AG10803 (cell line): ENCODE data around the gene ANKIB1.
"Not testable (repeated sequence)": the region's sequence is repeated elsewhere in the genome, so short reads cannot be mapped to it uniquely, and the experiment has no call there.

Experiments used
- DNase-seq: peaks from one replicate; pipeline ENCODE4 v3.0.0; 2010; ENCODE audit warnings: low read depth
- H3K4me3 ChIP-seq: 2 replicates; pipeline ENCODE4 v1.5.1; 2011; ENCODE audit warnings: mild to moderate bottlenecking, low read length, control low read depth
- CTCF ChIP-seq: conservative IDR thresholded peaks from 2 replicates; pipeline ENCODE4 v1.5.1; 2011; ENCODE audit warnings: mild to moderate bottlenecking, low read length, control low read depth, inconsistent platforms

Gene ANKIB1

DNA sequence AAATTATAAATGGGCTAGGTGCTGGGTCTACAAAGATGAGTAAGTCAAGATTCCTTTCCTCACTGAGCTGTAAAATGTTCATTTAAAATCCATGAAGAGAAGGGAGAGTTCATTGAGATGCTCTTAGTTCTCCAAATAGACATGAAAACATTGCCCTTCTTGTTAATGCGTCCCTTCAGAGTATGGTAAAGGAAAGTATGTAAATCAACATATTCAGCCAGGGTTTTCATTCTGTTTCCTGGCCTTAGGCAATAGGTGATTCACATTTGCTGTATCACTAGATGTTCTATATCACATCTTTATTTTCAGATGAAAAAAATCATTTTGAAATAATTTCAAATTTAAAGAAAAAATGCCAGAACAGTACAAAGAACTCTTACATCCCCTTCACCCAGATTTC lies 5.4 kb downstream of the ANKIB1 start:
- DNase-seq, result no peak
- no peak for TF ChIP-seq CTCF
- H3K4me3 ChIP-seq, result no peak overlapping the region

DNA sequence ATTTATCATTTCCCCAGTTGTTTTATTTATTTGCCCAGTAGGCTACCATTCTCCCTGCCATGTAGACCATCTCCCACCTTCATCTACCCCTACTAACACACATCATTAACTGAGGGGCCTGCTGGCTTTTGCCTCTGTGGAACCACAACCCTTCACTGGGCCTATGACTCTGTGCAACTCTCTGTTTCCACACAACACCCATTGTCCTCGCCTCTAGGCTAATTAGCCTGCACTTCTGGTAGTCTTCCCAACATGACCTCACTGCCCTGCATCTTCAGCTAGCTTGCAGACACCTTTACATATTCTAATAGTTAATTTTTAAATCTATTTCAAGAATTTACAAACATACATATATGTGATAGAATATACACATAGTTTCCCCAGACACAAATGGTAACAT lies 7.5 kb downstream of the ANKIB1 start:
- no peak for DNase-seq
- TF ChIP-seq CTCF, result no peak
- no peak overlapping the region for H3K4me3 ChIP-seq

- peak; percentile 24 for DNase-seq
- H3K4me3 ChIP-seq, result not testable (repeated sequence)
Observed at GRCh38 chr7:92254800-92255199, 9.0 kb downstream of the ANKIB1 start.

DNA sequence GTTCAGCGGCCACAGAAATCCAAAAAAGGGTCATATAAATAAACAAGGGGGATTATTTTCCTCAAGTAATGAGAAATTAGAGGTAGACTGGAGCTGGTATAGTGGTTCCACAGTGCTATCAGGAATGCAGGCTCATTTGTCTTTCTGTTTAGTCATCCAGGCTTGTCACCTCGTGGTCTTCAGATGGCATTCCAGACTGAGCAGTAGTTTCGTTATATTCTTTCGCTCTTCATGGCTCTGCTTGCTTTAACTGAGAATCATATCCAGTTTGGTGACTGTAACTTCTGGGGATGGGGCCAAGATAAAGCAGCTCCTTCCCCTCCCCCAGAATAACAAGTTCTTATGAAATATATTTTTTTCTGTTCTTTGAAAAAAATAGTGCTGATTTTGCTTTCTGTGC lies 9.5 kb downstream of the ANKIB1 start:
- TF ChIP-seq CTCF, result no peak
- DNase-seq, result peak; percentile 92
- H3K4me3 ChIP-seq, result peak overlapping the region; percentile 21

- no peak for TF ChIP-seq CTCF
- H3K4me3 ChIP-seq, result no peak overlapping the region
- DNase-seq, result no peak
Observed at GRCh38 chr7:92259062-92259461, 13.3 kb downstream of the ANKIB1 start.

- no peak for DNase-seq
- no peak for TF ChIP-seq CTCF
- no peak overlapping the region for H3K4me3 ChIP-seq
Observed at GRCh38 chr7:92259610-92260247, 14.0 kb downstream of the ANKIB1 start.

GRCh38 chr7:92260248-92260781 lies 14.5 kb downstream of the ANKIB1 start:
- no peak overlapping the region for H3K4me3 ChIP-seq
- DNase-seq, result no peak
- no peak for TF ChIP-seq CTCF
